ENCODE results near the gene MAMLD1. TPM values are rescaled to one million over a fixed set of nuclear protein-coding genes. Genes with fewer than 3 reads are reported as not detected.

MAMLD1 gene
- polyA plus RNA-seq, 1 donor (not counting 4 experiments of a cell fraction or from before 2014, with no cell fraction given), result 0.98 TPM

GRCh38 chrX:150406596-150406995, 43.5 kb downstream of the MAMLD1 start:
- Histone ChIP-seq H3K9me1 (ENCODE audit: control insufficient read depth, extremely low read depth, insufficient read depth, low read length) (no peaks in the 10 kb centered on the region), H3K36me3 (ENCODE audit: control insufficient read depth in 2 of 2, extremely low read depth in 1 of 2, insufficient read depth in 2 of 2, low read length in 2 of 2) (no peaks in the 10 kb centered on the region), H3K27me3 (ENCODE audit: control insufficient read depth, extremely low read depth, insufficient read depth, low read length) (no peaks in the 10 kb centered on the region), H3K9ac (ENCODE audit: control insufficient read depth, extremely low read depth, insufficient read depth, low read length) (no peak overlapping the region), H2AFZ (ENCODE audit: control insufficient read depth, low read length) (no peak overlapping the region), H4K20me1 (ENCODE audit: control insufficient read depth, extremely low read depth, insufficient read depth, low read length) (no peaks in the 10 kb centered on the region), H3K4me2 (ENCODE audit: control insufficient read depth, extremely low read depth, insufficient read depth, low read depth, low read length) (no peak overlapping the region), H3K27ac (ENCODE audit: control insufficient read depth, insufficient read depth, low read length) (no peak overlapping the region), H3K4me3 (ENCODE audit: control insufficient read depth in 2 of 3, extremely low read depth in 1 of 3, insufficient read depth in 2 of 3, low read depth in 1 of 3, low read length in 3 of 3) (no peak overlapping the region), H3K9me3 (ENCODE audit: control insufficient read depth, low read depth, low read length) (no peaks in the 10 kb centered on the region), H3K79me2 (ENCODE audit: control insufficient read depth, insufficient read depth, low read length) (no peaks in the 10 kb centered on the region), H3K4me1 (ENCODE audit: control insufficient read depth, extremely low read depth, insufficient read depth, low read length) (no peaks in the 10 kb centered on the region)
- TF ChIP-seq EZH2 (IDR thresholded peaks at IDR 0.05; ENCODE audit: low read length) (no peak), CTCF (optimal IDR thresholded peaks at IDR 0.05 in 1 of 3, IDR thresholded peaks at IDR 0.05 in 1 of 3, conservative IDR thresholded peaks at IDR 0.05 in 1 of 3; ENCODE audit: extremely low read depth in 1 of 3, insufficient read depth in 2 of 3, low read length in 3 of 3) (no peak)
- DNase-seq (ENCODE audit: low read depth, low spot score), result no peak
- dilution Hi-C loops (cut with MboI; ENCODE audit: extremely low pct_ligation_motif_present, low sequenced_read_pairs), result no loop called here
- FAIRE-seq, result no peak

GRCh38 chrX:150408007-150408406, 44.9 kb downstream of the MAMLD1 start:
- DNase-seq (ENCODE audit: low read depth, low spot score), result no peak
- Histone ChIP-seq H3K4me1 (ENCODE audit: control insufficient read depth, extremely low read depth, insufficient read depth, low read length) (no peaks in the 10 kb centered on the region), H2AFZ (ENCODE audit: control insufficient read depth, low read length) (no peak overlapping the region), H3K4me3 (ENCODE audit: control insufficient read depth in 2 of 3, extremely low read depth in 1 of 3, insufficient read depth in 2 of 3, low read depth in 1 of 3, low read length in 3 of 3) (no peak overlapping the region), H3K4me2 (ENCODE audit: control insufficient read depth, extremely low read depth, insufficient read depth, low read depth, low read length) (no peak overlapping the region), H3K36me3 (ENCODE audit: control insufficient read depth in 2 of 2, extremely low read depth in 1 of 2, insufficient read depth in 2 of 2, low read length in 2 of 2) (no peaks in the 10 kb centered on the region), H3K9me3 (ENCODE audit: control insufficient read depth, low read depth, low read length) (no peaks in the 10 kb centered on the region), H3K9ac (ENCODE audit: control insufficient read depth, extremely low read depth, insufficient read depth, low read length) (no peak overlapping the region), H4K20me1 (ENCODE audit: control insufficient read depth, extremely low read depth, insufficient read depth, low read length) (no peaks in the 10 kb centered on the region), H3K27ac (ENCODE audit: control insufficient read depth, insufficient read depth, low read length) (no peak overlapping the region), H3K9me1 (ENCODE audit: control insufficient read depth, extremely low read depth, insufficient read depth, low read length) (no peaks in the 10 kb centered on the region), H3K79me2 (ENCODE audit: control insufficient read depth, insufficient read depth, low read length) (no peaks in the 10 kb centered on the region), H3K27me3 (ENCODE audit: control insufficient read depth, extremely low read depth, insufficient read depth, low read length) (no peaks in the 10 kb centered on the region)
- FAIRE-seq, result no peak
- no peak for TF ChIP-seq EZH2 (IDR thresholded peaks at IDR 0.05; ENCODE audit: low read length)
- TF ChIP-seq CTCF (optimal IDR thresholded peaks at IDR 0.05 in 1 of 3, IDR thresholded peaks at IDR 0.05 in 1 of 3, conservative IDR thresholded peaks at IDR 0.05 in 1 of 3; ENCODE audit: extremely low read depth in 1 of 3, insufficient read depth in 2 of 3, low read length in 3 of 3), result no peak
- dilution Hi-C loops (cut with MboI; ENCODE audit: extremely low pct_ligation_motif_present, low sequenced_read_pairs), result no loop called here

All from keratinocyte (primary cell).